CD1c-positive myeloid dendritic cell (primary cell): ENCODE results near the gene PELI1.

Experiments used
- DNase-seq: peaks from one replicate; pipeline ENCODE4 v3.0.0-alpha.2; 2016; ENCODE audit errors: extremely low spot score

PELI1 gene

GRCh38 chr2:64157792-64158191, 13.6 kb upstream of the PELI1 start:
- no peak for DNase-seq

- no peak for DNase-seq
These were observed 9.6 kb upstream of the PELI1 start for GRCh38 chr2:64153811-64154210.

GRCh38 chr2:64151476-64151875, 7.3 kb upstream of the PELI1 start:
- no peak for DNase-seq

- no peak for DNase-seq
These were observed 1.5 kb upstream of the PELI1 start for GRCh38 chr2:64145714-64146113.

GRCh38 chr2:64145119-64145518, 899 bp upstream of the PELI1 start:
- no peak for DNase-seq

GRCh38 chr2:64143169-64144056, 807 bp downstream of the PELI1 start:
- peak; percentile 75 for DNase-seq

GRCh38 chr2:64142741-64143168, 1.5 kb downstream of the PELI1 start:
- DNase-seq, result no peak

- DNase-seq, result peak; percentile 26
These were observed 2.4 kb downstream of the PELI1 start for GRCh38 chr2:64141674-64142405.

GRCh38 chr2:64140665-64141200, 3.5 kb downstream of the PELI1 start:
- DNase-seq, result no peak

GRCh38 chr2:64139956-64140355, 4.3 kb downstream of the PELI1 start:
- DNase-seq, result no peak

GRCh38 chr2:64137996-64138395, 6.2 kb downstream of the PELI1 start:
- no peak for DNase-seq

- peak; percentile 91 for DNase-seq
These were observed 6.7 kb downstream of the PELI1 start for GRCh38 chr2:64137567-64137966.

GRCh38 chr2:64135421-64135820, 8.8 kb downstream of the PELI1 start:
- DNase-seq, result no peak

GRCh38 chr2:64134813-64135212, 9.4 kb downstream of the PELI1 start:
- no peak for DNase-seq

- DNase-seq, result no peak
These were observed 10.4 kb downstream of the PELI1 start for GRCh38 chr2:64133828-64134227.

GRCh38 chr2:64133354-64133753, 10.9 kb downstream of the PELI1 start:
- DNase-seq, result no peak

- DNase-seq, result no peak
These were observed 13.9 kb downstream of the PELI1 start for GRCh38 chr2:64130333-64130732.

- peak; percentile 63 for DNase-seq
These were observed 15.3 kb downstream of the PELI1 start for GRCh38 chr2:64128943-64129391.

- DNase-seq, result no peak
These were observed 15.8 kb downstream of the PELI1 start for GRCh38 chr2:64128406-64128805.

- no peak for DNase-seq
These were observed 17.1 kb downstream of the PELI1 start for GRCh38 chr2:64127119-64127518.

- DNase-seq, result no peak
These were observed 17.6 kb downstream of the PELI1 start for GRCh38 chr2:64126601-64127000.

GRCh38 chr2:64124571-64124970, 19.6 kb downstream of the PELI1 start:
- DNase-seq, result no peak

GRCh38 chr2:64124168-64124567, 20.1 kb downstream of the PELI1 start:
- no peak for DNase-seq
